Measurements from ENCODE around the gene ADNP.

- TF ChIP-seq CTCF (optimal IDR thresholded peaks at IDR 0.05 in 1 of 3, IDR thresholded peaks at IDR 0.05 in 1 of 3, conservative IDR thresholded peaks at IDR 0.05 in 1 of 3; ENCODE audit: extremely low read depth in 1 of 3, insufficient read depth in 2 of 3, low read length in 3 of 3): no peak
- TF ChIP-seq EZH2 (IDR thresholded peaks at IDR 0.05; ENCODE audit: low read length): no peak
Measured at GRCh38 chr20:50855498-50856474, 75.5 kb downstream of the ADNP start.
